OCI-LY7 (cell line): ENCODE data around the gene HMMR.

Experiments used
- EZH2phosphoT487 ChIP-seq: fragments of 200-600 bp; sonication (generic); IDR thresholded peaks from 2 replicates; pipeline ENCODE4 v1.6.1; 2018; ENCODE audit warnings: low read depth, borderline replicate concordance, mild to moderate bottlenecking, mixed run types, antibody characterized with exemption, low read length, moderate library complexity, mixed read lengths
- TF ChIP-seq, protein P1 (sequence below): fragments of 200-600 bp; sonication (generic); conservative IDR thresholded peaks from 2 replicates; pipeline ENCODE4 v1.5.1; 2014; ENCODE audit warnings: mild to moderate bottlenecking, antibody characterized with exemption, low read length, moderate library complexity, mixed read lengths

DNA sequence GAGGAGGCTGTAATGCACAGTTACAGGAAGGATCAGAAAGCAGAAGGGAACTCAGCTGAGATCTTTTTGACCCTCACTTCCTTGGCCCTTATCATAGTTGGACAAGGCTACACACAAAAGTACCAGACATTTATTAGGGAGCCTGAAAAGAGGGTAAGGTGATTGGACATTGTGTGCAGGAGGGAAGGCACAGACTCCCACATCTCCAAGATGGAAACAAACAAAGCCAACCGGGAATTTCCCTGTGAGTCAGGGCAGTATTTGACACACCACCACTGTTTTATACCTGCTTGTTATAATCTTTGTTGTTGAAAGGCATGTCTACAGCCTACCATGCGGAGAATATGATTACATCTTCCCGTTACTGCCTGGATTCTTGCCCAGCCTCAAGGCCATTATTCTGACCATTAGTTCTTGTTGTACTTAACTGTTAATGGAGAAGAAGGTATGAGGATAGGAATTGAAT, 26.0 kb upstream of the HMMR start:
- TF ChIP-seq, protein P1, sequence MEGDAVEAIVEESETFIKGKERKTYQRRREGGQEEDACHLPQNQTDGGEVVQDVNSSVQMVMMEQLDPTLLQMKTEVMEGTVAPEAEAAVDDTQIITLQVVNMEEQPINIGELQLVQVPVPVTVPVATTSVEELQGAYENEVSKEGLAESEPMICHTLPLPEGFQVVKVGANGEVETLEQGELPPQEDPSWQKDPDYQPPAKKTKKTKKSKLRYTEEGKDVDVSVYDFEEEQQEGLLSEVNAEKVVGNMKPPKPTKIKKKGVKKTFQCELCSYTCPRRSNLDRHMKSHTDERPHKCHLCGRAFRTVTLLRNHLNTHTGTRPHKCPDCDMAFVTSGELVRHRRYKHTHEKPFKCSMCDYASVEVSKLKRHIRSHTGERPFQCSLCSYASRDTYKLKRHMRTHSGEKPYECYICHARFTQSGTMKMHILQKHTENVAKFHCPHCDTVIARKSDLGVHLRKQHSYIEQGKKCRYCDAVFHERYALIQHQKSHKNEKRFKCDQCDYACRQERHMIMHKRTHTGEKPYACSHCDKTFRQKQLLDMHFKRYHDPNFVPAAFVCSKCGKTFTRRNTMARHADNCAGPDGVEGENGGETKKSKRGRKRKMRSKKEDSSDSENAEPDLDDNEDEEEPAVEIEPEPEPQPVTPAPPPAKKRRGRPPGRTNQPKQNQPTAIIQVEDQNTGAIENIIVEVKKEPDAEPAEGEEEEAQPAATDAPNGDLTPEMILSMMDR = no peak
- TF ChIP-seq EZH2phosphoT487 = no peak
